ENCODE measurements around the gene APP. TPM values are rescaled to one million over a fixed set of nuclear protein-coding genes. Genes with fewer than 3 reads are reported as not detected.
A peak's percentile ranks its signal among the peaks of the same experiment; 100 is the strongest.

The APP gene
- total RNA-seq, 1 donor from 2014 or later, result 1,137 TPM

DNA sequence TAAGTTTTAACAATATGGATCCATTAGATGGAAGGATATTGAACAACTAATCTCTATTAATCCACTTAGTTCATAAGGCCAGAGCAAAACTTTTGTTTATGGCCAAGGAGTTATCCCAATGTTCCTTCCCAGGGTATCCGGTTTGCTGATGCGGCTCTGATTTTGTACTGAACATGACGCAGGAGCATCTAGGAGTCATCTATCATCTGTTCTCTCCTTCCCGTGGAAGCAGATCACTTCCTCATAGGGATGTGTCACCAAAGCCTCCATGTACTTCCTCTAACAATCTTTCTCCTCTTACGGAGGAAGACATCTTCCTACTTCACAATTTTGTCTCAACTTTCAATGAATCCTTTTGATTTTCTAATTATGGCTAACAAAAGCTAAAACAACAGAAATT, 206.6 kb downstream of the APP start:
- no peak for DNase-seq (ENCODE audit: low spot score)
- Mint-ChIP-seq H3K27ac (ENCODE audit: unreplicated experiment) (peak overlapping the region; percentile 83), H3K4me1 (ENCODE audit: unreplicated experiment) (peaks cover 59% of the 10 kb centered on the region), H3K4me3 (ENCODE audit: unreplicated experiment) (no peak overlapping the region), H3K27me3 (ENCODE audit: unreplicated experiment) (peaks cover 3% of the 10 kb centered on the region), H3K9me3 (ENCODE audit: unreplicated experiment) (no peaks in the 10 kb centered on the region), H3K36me3 (ENCODE audit: low read depth, unreplicated experiment) (peaks cover 28% of the 10 kb centered on the region)
- TF ChIP-seq, protein P1, sequence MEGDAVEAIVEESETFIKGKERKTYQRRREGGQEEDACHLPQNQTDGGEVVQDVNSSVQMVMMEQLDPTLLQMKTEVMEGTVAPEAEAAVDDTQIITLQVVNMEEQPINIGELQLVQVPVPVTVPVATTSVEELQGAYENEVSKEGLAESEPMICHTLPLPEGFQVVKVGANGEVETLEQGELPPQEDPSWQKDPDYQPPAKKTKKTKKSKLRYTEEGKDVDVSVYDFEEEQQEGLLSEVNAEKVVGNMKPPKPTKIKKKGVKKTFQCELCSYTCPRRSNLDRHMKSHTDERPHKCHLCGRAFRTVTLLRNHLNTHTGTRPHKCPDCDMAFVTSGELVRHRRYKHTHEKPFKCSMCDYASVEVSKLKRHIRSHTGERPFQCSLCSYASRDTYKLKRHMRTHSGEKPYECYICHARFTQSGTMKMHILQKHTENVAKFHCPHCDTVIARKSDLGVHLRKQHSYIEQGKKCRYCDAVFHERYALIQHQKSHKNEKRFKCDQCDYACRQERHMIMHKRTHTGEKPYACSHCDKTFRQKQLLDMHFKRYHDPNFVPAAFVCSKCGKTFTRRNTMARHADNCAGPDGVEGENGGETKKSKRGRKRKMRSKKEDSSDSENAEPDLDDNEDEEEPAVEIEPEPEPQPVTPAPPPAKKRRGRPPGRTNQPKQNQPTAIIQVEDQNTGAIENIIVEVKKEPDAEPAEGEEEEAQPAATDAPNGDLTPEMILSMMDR (IDR thresholded peaks at IDR 0.05; ENCODE audit: unreplicated experiment), result no peak

DNA sequence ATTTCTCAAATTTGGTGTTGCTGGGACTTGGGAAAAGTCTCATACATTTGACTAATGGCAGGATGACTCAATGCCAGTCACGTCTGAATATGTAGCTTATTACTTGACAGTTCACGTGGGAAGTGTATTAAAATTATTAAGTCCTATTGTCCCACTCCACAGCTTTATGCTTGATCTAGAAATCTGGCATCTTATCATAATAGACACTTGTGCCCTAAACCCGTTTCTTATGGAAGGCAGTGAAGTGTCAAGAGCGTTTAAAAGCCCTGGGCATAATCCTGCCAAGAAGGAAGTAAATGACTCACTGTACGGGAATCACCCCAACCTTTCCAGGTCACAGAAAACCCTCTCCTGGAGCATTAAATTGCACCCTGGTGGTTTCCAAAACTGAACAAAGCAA, 207.4 kb downstream of the APP start:
- Mint-ChIP-seq H3K36me3 (ENCODE audit: low read depth, unreplicated experiment) (peaks cover 29% of the 10 kb centered on the region), H3K4me1 (ENCODE audit: unreplicated experiment) (peaks cover 61% of the 10 kb centered on the region), H3K27ac (ENCODE audit: unreplicated experiment) (peak overlapping the region; percentile 83), H3K4me3 (ENCODE audit: unreplicated experiment) (no peak overlapping the region), H3K27me3 (ENCODE audit: unreplicated experiment) (peaks cover 3% of the 10 kb centered on the region), H3K9me3 (ENCODE audit: unreplicated experiment) (no peaks in the 10 kb centered on the region)
- DNase-seq (ENCODE audit: low spot score), result no peak
- TF ChIP-seq, protein P1 (IDR thresholded peaks at IDR 0.05; ENCODE audit: unreplicated experiment), result no peak

DNA sequence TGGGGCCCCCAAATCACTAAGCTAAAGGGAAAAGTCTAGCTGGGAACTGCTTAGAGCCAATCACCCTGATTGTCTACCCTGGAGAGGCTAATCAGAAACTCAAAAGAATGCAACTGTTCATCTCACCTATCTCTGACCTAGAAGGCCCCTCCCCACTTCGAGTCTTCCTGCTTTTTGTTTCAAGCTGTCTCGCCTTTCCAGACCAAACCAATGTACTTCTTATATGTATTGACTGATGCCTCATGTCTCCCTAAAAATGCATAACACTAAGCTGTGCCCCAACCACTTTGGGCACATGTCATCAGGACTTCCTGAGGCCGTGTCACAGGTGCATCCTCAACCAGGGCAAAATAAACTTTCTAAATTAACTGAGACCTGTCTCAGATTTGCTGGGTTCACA, 209.5 kb downstream of the APP start:
- Mint-ChIP-seq H3K27me3 (ENCODE audit: unreplicated experiment) (peaks cover 3% of the 10 kb centered on the region), H3K4me1 (ENCODE audit: unreplicated experiment) (peaks cover 50% of the 10 kb centered on the region), H3K9me3 (ENCODE audit: unreplicated experiment) (no peaks in the 10 kb centered on the region), H3K4me3 (ENCODE audit: unreplicated experiment) (no peak overlapping the region), H3K36me3 (ENCODE audit: low read depth, unreplicated experiment) (peaks cover 26% of the 10 kb centered on the region), H3K27ac (ENCODE audit: unreplicated experiment) (peak overlapping the region; percentile 88)
- TF ChIP-seq, protein P1 (IDR thresholded peaks at IDR 0.05; ENCODE audit: unreplicated experiment), result no peak
- no peak for DNase-seq (ENCODE audit: low spot score)

DNA sequence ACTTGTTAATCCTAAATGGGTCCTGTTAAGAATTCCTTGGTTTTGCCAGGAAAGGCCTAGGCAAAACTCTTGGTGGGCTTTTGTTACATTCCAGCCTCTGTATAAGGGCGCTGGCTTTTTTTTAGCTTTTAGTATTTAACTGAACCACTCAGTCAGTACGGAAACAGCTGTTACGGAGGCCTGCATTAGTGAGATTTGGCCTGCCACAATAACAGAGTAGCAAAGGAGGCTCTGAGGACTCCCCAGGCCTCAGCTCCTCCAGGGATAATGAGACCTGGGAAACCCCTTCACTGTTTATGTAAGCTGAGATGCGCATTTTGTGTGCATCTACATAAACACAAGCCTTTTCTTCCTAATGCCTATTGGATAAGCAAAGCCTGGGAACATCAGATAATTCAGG, 210.2 kb downstream of the APP start:
- Mint-ChIP-seq H3K9me3 (ENCODE audit: unreplicated experiment) (no peaks in the 10 kb centered on the region), H3K27ac (ENCODE audit: unreplicated experiment) (peak overlapping the region; percentile 88), H3K36me3 (ENCODE audit: low read depth, unreplicated experiment) (peaks cover 32% of the 10 kb centered on the region), H3K4me3 (ENCODE audit: unreplicated experiment) (no peak overlapping the region), H3K4me1 (ENCODE audit: unreplicated experiment) (peaks cover 50% of the 10 kb centered on the region), H3K27me3 (ENCODE audit: unreplicated experiment) (peaks cover 5% of the 10 kb centered on the region)
- TF ChIP-seq, protein P1 (IDR thresholded peaks at IDR 0.05; ENCODE audit: unreplicated experiment), result no peak
- DNase-seq (ENCODE audit: low spot score), result peak; percentile 14

DNA sequence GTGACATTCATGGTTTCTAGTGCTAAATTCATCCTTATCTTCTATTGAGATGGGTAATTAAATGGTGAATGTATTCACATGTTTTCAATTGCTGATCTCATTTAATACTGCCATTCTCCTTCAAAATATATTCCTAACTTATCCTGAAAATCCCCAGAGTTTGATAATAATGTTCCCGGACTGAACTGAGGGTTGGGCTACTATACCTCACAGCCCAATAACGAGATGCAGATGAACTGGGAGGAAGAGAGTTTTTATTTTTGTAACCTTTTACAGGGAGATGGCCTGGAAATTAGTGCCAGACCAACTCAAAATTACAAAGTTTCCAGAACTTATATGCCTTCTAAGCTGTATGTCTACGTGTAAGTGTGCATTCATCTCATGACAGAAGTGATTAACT, 210.8 kb downstream of the APP start:
- Mint-ChIP-seq H3K27me3 (ENCODE audit: unreplicated experiment) (peaks cover 5% of the 10 kb centered on the region), H3K9me3 (ENCODE audit: unreplicated experiment) (no peaks in the 10 kb centered on the region), H3K27ac (ENCODE audit: unreplicated experiment) (peak overlapping the region; percentile 88), H3K36me3 (ENCODE audit: low read depth, unreplicated experiment) (peaks cover 35% of the 10 kb centered on the region), H3K4me1 (ENCODE audit: unreplicated experiment) (peaks cover 48% of the 10 kb centered on the region), H3K4me3 (ENCODE audit: unreplicated experiment) (peak overlapping the region; percentile 54)
- TF ChIP-seq, protein P1 (IDR thresholded peaks at IDR 0.05; ENCODE audit: unreplicated experiment), result no peak
- DNase-seq (ENCODE audit: low spot score), result no peak
